Tibial artery (tissue), 4 donors: ENCODE data around the gene TMEM198.

ENCODE experiments used
- DNase-seq, 2 donors: peaks; one replicate each; pipeline ENCODE4 v3.0.0-alpha.2; 2019
- H3K27ac ChIP-seq, 2 donors: fragments of 200-600 bp; sonication (generic) in 1 of 2; 1 replicate in 1 of 2; 2 replicates in 1 of 2; pipeline ENCODE4 v1.5.1; 2018 to 2019; ENCODE audit warnings: mild to moderate bottlenecking in 1 of 2
- H3K27me3 ChIP-seq, 2 donors: fragments of 200-600 bp; sonication (generic) in 1 of 2; one replicate each; pipeline versions ENCODE4 v1.5.1 to v1.6.0; 2016 to 2019
- H3K36me3 ChIP-seq, 3 donors: fragments of 200-600 bp; sonication (generic) in 2 of 3; one replicate each; pipeline ENCODE4 v1.5.1; 2016 to 2019; ENCODE audit warnings: mild to moderate bottlenecking in 2 of 3
- H3K4me1 ChIP-seq, 4 donors: fragments of 200-600 bp; sonication (generic) in 2 of 4; 1 replicate in 3 of 4; 2 replicates in 1 of 4; pipeline ENCODE4 v1.5.1; 2016 to 2019
- H3K4me3 ChIP-seq, 2 donors: fragments of 200-600 bp; sonication (generic) in 1 of 2; 1 replicate in 1 of 2; 2 replicates in 1 of 2; pipeline ENCODE4 v1.5.1; 2018 to 2019; ENCODE audit warnings: mild to moderate bottlenecking in 2 of 2
- H3K9me3 ChIP-seq, 3 donors: fragments of 200-600 bp; sonication (generic) in 1 of 3; one replicate each; pipeline ENCODE4 v1.5.1; 2016 to 2019
- CTCF ChIP-seq, 2 experiments: fragments of 200-600 bp in 1 of 2; fragments of 450-650 bp in 1 of 2; IDR thresholded peaks; one replicate each; pipeline ENCODE4 v1.5.1; 2017 to 2019; ENCODE audit warnings: antibody characterized with exemption in 2 of 2, mild to moderate bottlenecking in 1 of 2, moderate library complexity in 1 of 2
- intact Hi-C: fragments of 100-400 bp; cut with DNase I; formaldehyde crosslinking; loops from one replicate; pipeline ENCODE4 v1.15.0; 2023; ENCODE audit warnings: low total_unique reads

TMEM198 gene

DNA sequence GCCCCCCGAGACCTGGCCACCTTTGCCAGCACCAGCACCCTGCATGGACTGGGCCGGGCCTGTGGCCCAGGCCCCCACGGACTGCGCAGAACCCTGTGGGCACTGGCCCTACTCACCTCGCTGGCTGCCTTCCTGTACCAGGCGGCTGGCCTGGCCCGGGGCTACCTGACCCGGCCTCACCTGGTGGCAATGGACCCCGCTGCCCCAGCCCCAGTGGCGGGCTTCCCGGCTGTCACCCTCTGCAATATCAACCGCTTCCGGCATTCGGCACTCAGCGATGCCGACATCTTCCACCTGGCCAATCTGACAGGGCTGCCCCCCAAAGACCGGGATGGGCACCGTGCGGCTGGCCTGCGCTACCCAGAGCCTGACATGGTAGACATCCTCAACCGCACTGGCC, 29.0 kb upstream of the TMEM198 start:
- Histone ChIP-seq H3K9me3 (no peaks in the 10 kb centered on the region), H3K4me3 (no peak overlapping the region), H3K36me3 (no peaks in the 10 kb centered on the region), H3K27ac (no peak overlapping the region), H3K27me3 (peaks cover 0 to 51% of the 10 kb centered on the region in 2 donors), H3K4me1 (peaks cover 0 to 36% (median 22%) of the 10 kb centered on the region in 4 donors)
- no peak for DNase-seq
- intact Hi-C loops, result no loop called here
- no peak for TF ChIP-seq CTCF (IDR thresholded peaks at IDR 0.05)

GRCh38 chr2:219515874-219516629, 27.8 kb upstream of the TMEM198 start:
- peaks cover 0 to 26% (median 14%) of the 10 kb centered on the region in 4 donors for H3K4me1 ChIP-seq
- H3K36me3 ChIP-seq, result no peaks in the 10 kb centered on the region
- no peak overlapping the region for H3K27ac ChIP-seq
- no peak for DNase-seq
- intact Hi-C loops, result no loop called here
- H3K27me3 ChIP-seq, result peaks cover 0 to 46% of the 10 kb centered on the region in 2 donors
- H3K9me3 ChIP-seq, result no peaks in the 10 kb centered on the region
- TF ChIP-seq CTCF (IDR thresholded peaks at IDR 0.05), result no peak
- no peak overlapping the region for H3K4me3 ChIP-seq

GRCh38 chr2:219516888-219517287, 26.9 kb upstream of the TMEM198 start:
- TF ChIP-seq CTCF (IDR thresholded peaks at IDR 0.05), result no peak
- Histone ChIP-seq H3K27me3 (peaks cover 0 to 38% of the 10 kb centered on the region in 2 donors), H3K4me3 (no peak overlapping the region), H3K9me3 (no peaks in the 10 kb centered on the region), H3K36me3 (no peaks in the 10 kb centered on the region), H3K4me1 (peaks cover 0 to 26% (median 16%) of the 10 kb centered on the region in 4 donors), H3K27ac (no peak overlapping the region)
- no peak for DNase-seq
- intact Hi-C loops, result no loop called here

DNA sequence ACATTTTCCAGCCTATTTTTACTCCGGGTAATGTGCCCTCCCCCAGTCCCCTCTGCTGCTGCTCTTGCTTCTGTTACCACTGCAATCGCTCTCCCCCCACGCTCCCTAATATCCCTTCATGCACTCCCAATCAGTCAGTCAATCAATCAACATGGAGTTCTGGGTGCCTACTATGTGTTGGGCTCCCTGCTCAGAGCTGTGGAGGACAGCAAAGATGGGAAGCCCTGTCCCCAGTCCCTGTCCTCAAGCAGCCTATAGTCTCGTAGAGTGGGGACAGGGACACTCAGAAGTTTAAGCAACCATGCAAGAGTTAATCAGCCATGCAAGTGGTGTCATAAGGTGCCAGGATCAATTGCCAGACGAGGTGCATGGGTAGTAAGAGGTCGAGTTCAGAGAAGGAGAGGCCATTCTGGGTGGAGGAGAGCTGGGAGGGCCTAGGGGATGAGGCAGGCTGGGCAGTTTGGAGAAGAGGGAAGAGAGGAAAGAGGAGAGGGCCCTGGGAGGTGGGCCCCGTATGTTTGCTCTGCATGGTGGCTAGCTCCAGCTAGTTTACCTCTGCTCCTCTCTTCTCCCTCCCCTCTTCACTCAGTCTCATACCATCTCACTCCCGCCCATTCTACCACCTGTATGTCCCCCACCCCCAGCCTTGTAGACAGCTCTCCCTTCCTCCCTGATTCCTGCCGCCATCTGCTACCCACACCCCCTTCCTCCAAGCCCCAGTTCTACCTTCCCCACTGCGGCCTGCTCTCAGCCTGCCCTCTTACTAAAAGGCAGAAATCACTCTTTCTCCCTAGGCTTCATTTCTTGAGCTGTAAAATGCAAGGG, 25.7 kb upstream of the TMEM198 start:
- peaks cover 0 to 34% (median 27%) of the 10 kb centered on the region in 4 donors for H3K4me1 ChIP-seq
- no peak overlapping the region for H3K27ac ChIP-seq
- H3K9me3 ChIP-seq, result no peaks in the 10 kb centered on the region
- H3K4me3 ChIP-seq, result no peak overlapping the region
- DNase-seq, result no peak
- H3K36me3 ChIP-seq, result no peaks in the 10 kb centered on the region
- intact Hi-C loops, result no loop called here
- no peak for TF ChIP-seq CTCF (IDR thresholded peaks at IDR 0.05)
- H3K27me3 ChIP-seq, result peaks cover 0 to 25% of the 10 kb centered on the region in 2 donors

DNA sequence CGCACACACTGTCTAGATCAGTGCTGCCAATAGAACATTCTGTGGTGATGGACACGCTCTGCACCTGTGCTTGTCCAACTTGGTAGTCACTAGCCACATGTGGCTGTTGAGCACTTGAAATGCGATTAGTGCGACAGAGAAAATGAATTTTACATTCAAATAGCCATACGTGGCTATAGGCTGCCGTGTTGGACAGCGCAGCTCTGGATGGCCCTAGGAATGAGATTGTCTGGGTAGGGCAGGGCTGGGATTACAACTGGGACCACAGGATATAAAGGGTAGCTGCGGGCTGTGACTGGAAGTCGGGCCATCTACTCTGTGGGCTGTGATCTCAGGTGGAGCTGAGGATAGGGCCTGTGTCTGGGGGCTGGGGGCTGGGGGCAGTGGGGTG, 24.3 kb upstream of the TMEM198 start:
- peaks cover 0 to 27% (median 20%) of the 10 kb centered on the region in 4 donors for H3K4me1 ChIP-seq
- intact Hi-C loops, result no loop called here

More for the DNA sequence above, 24.3 kb upstream of the TMEM198 start:
- Histone ChIP-seq H3K27me3 (peaks cover 0 to 14% of the 10 kb centered on the region in 2 donors), H3K4me3 (no peak overlapping the region), H3K9me3 (no peaks in the 10 kb centered on the region), H3K27ac (no peak overlapping the region), H3K36me3 (no peaks in the 10 kb centered on the region)
- DNase-seq, result no peak
- no peak for TF ChIP-seq CTCF (IDR thresholded peaks at IDR 0.05)
